Osteoblast (primary cell): Measurements from ENCODE around the gene HBG2. TPM values are rescaled to one million over a fixed set of nuclear protein-coding genes. Genes with fewer than 3 reads are reported as not detected.
"Not testable (repeated sequence)": the region's sequence is repeated elsewhere in the genome, so short reads cannot be mapped to it uniquely, and the experiment has no call there.

Experiments used
- DNase-seq: peaks from one replicate; pipeline ENCODE4 v3.0.0; 2011; ENCODE audit warnings: low spot score, mixed read lengths; ENCODE audit not compliant: insufficient read length; ENCODE audit errors: missing footprints
- H2AFZ ChIP-seq: 2 replicates; pipeline ENCODE4 v1.6.0; 2011; ENCODE audit warnings: mild to moderate bottlenecking, low read length
- H3K27ac ChIP-seq: 2 replicates; pipeline ENCODE4 v1.5.1; 2011; ENCODE audit warnings: mild to moderate bottlenecking, low read depth, low read length, moderate library complexity
- H3K27me3 ChIP-seq: 2 replicates; pipeline ENCODE4 v1.6.0; 2012; ENCODE audit warnings: mild to moderate bottlenecking, control low read depth, inconsistent platforms, low read length, moderate library complexity; ENCODE audit not compliant: insufficient read depth
- H3K36me3 ChIP-seq: 2 replicates; pipeline ENCODE4 v1.5.1; 2011; ENCODE audit warnings: mild to moderate bottlenecking, low read length, control low read depth, moderate library complexity; ENCODE audit not compliant: insufficient read depth
- H3K4me1 ChIP-seq: 2 replicates; pipeline ENCODE4 v1.5.1; 2011; ENCODE audit warnings: mild to moderate bottlenecking, low read length, control low read depth, moderate library complexity; ENCODE audit not compliant: insufficient read depth
- H3K4me2 ChIP-seq: 2 replicates; pipeline ENCODE4 v1.6.0; 2011; ENCODE audit warnings: mild to moderate bottlenecking, low read length; ENCODE audit not compliant: insufficient read depth
- H3K4me3 ChIP-seq: fragments of 200-600 bp; sonication (generic); 3 replicates; pipeline ENCODE4 v1.5.1; 2012; ENCODE audit warnings: mild to moderate bottlenecking, low read length, inconsistent platforms; ENCODE audit not compliant: insufficient read depth
- H3K79me2 ChIP-seq: 2 replicates; pipeline ENCODE4 v1.6.0; 2012; ENCODE audit warnings: mild to moderate bottlenecking, low read length, control low read depth, inconsistent platforms; ENCODE audit not compliant: insufficient read depth
- H3K9me3 ChIP-seq: 2 replicates; pipeline ENCODE4 v1.5.1; 2011; ENCODE audit warnings: low read depth, low read length, control low read depth
- H4K20me1 ChIP-seq: 2 replicates; pipeline ENCODE4 v1.6.0; 2012; ENCODE audit warnings: mild to moderate bottlenecking, low read length, control low read depth; ENCODE audit not compliant: insufficient read depth
- CTCF ChIP-seq: IDR thresholded peaks from 2 replicates; pipeline ENCODE4 v1.5.1; 2011; ENCODE audit warnings: mild to moderate bottlenecking, low read depth, low read length, moderate library complexity; ENCODE audit errors: extremely low read depth
- total RNA-seq: library from RNA; depleted of rRNA; stranded (reverse); fragments of >200 nt; gene quantifications from 2 replicates; pipeline ENCODE4 v1.2.3, GENCODE V29; 2012

Gene HBG2
- total RNA-seq, 1 donor, result not detected

- Histone ChIP-seq H3K4me1 (no peaks in the 10 kb centered on the region), H4K20me1 (no peaks in the 10 kb centered on the region), H3K27ac (no peak overlapping the region), H3K9me3 (no peaks in the 10 kb centered on the region), H3K36me3 (no peaks in the 10 kb centered on the region), H3K4me3 (no peak overlapping the region), H2AFZ (no peak overlapping the region), H3K27me3 (no peaks in the 10 kb centered on the region), H3K4me2 (no peak overlapping the region), H3K79me2 (no peaks in the 10 kb centered on the region)
- no peak for TF ChIP-seq CTCF
- DNase-seq, result no peak
These were observed 1.7 kb downstream of the HBG2 start for GRCh38 chr11:5252919-5253265.

- no peak overlapping the region for H3K4me3 ChIP-seq
- no peak for TF ChIP-seq CTCF
- H3K4me1 ChIP-seq, result no peaks in the 10 kb centered on the region
- H3K36me3 ChIP-seq, result no peaks in the 10 kb centered on the region
- H3K4me2 ChIP-seq, result no peak overlapping the region
- no peak overlapping the region for H3K27ac ChIP-seq
- H4K20me1 ChIP-seq, result no peaks in the 10 kb centered on the region
- no peaks in the 10 kb centered on the region for H3K9me3 ChIP-seq
- DNase-seq, result no peak
- H3K27me3 ChIP-seq, result no peaks in the 10 kb centered on the region
- no peak overlapping the region for H2AFZ ChIP-seq
- no peaks in the 10 kb centered on the region for H3K79me2 ChIP-seq
These were observed 2.2 kb downstream of the HBG2 start for GRCh38 chr11:5252192-5252918.

GRCh38 chr11:5251746-5252145 is 2.8 kb downstream of the HBG2 start:
- no peak for DNase-seq
- H3K27me3 ChIP-seq, result no peaks in the 10 kb centered on the region
- TF ChIP-seq CTCF, result no peak
- no peaks in the 10 kb centered on the region for H3K36me3 ChIP-seq
- H2AFZ ChIP-seq, result no peak overlapping the region
- no peak overlapping the region for H3K4me2 ChIP-seq
- H3K79me2 ChIP-seq, result no peaks in the 10 kb centered on the region
- H3K4me1 ChIP-seq, result no peaks in the 10 kb centered on the region
- H3K4me3 ChIP-seq, result no peak overlapping the region
- H3K9me3 ChIP-seq, result no peaks in the 10 kb centered on the region
- no peaks in the 10 kb centered on the region for H4K20me1 ChIP-seq
- no peak overlapping the region for H3K27ac ChIP-seq

GRCh38 chr11:5250543-5251204 is 3.9 kb downstream of the HBG2 start:
- H3K4me3 ChIP-seq, result no peak overlapping the region
- H3K4me2 ChIP-seq, result no peak overlapping the region
- no peak for TF ChIP-seq CTCF
- DNase-seq, result no peak
- no peak overlapping the region for H2AFZ ChIP-seq
- no peaks in the 10 kb centered on the region for H3K9me3 ChIP-seq
- no peaks in the 10 kb centered on the region for H4K20me1 ChIP-seq
- H3K79me2 ChIP-seq, result no peaks in the 10 kb centered on the region
- H3K27me3 ChIP-seq, result no peaks in the 10 kb centered on the region
- H3K4me1 ChIP-seq, result no peaks in the 10 kb centered on the region
- no peak overlapping the region for H3K27ac ChIP-seq
- H3K36me3 ChIP-seq, result no peaks in the 10 kb centered on the region

- not testable (repeated sequence) for H3K79me2 ChIP-seq, H2AFZ ChIP-seq, H3K27me3 ChIP-seq, H3K27ac ChIP-seq, H3K4me1 ChIP-seq, H3K36me3 ChIP-seq, H3K4me2 ChIP-seq, H4K20me1 ChIP-seq, H3K4me3 ChIP-seq, DNase-seq, H3K9me3 ChIP-seq
These were observed 4.7 kb downstream of the HBG2 start, which contains the start of gene HBG1 for GRCh38 chr11:5249807-5250396. Gene HBG1 (minus strand): TSS chr11:5249857. CDS start chr11:5249804, 53 bp downstream.

- H3K79me2 ChIP-seq, H3K4me1 ChIP-seq, H3K27me3 ChIP-seq, H3K27ac ChIP-seq, H2AFZ ChIP-seq, H3K9me3 ChIP-seq, H4K20me1 ChIP-seq, H3K4me3 ChIP-seq, H3K36me3 ChIP-seq, DNase-seq, H3K4me2 ChIP-seq: not testable (repeated sequence)
These were observed 6.1 kb downstream of the HBG2 start for GRCh38 chr11:5248498-5248897.
